Activated CD8-positive, alpha-beta memory T cell treated with anti-CD3 and anti-CD28 coated beads for 4 hours (primary cell): Measurements from ENCODE around the gene EVI5.
"Not testable (repeated sequence)": the region's sequence is repeated elsewhere in the genome, so short reads cannot be mapped to it uniquely, and the experiment has no call there.

ENCODE experiments used
- DNase-seq, 2 donors: peaks; one replicate each; pipeline ENCODE4 v3.0.0-alpha.2; 2020; ENCODE audit warnings: low read depth in 2 of 2

Gene EVI5

DNA sequence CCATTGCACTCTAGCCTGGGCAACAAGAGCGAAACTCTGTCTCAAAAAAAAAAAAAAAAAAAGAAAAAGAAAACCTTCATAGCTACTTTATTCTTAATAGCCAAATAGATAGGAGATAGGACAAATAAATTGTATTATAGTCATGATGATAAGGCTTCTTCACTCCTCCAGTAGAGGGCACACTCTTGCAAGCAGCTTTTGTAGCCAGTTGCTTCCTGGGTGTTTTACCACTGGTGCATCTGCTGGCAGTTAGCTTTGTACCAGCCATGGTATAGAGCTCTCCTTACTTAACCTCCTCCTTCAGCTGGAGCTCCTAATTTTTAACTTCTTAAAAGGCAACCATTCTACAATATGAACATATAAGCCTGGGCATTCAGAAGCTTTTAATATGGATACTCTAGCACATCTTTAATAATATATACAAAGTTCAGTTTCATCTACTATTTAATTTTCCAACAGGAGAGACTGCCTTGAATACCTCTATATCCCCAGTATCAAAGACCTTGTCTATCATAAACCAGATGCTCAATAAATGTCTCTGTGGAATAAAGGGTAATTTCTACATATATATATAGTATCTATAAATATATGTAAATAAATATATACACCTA lies 35.8 kb downstream of the EVI5 start:
- DNase-seq = peak; percentile 0 to 8

DNA sequence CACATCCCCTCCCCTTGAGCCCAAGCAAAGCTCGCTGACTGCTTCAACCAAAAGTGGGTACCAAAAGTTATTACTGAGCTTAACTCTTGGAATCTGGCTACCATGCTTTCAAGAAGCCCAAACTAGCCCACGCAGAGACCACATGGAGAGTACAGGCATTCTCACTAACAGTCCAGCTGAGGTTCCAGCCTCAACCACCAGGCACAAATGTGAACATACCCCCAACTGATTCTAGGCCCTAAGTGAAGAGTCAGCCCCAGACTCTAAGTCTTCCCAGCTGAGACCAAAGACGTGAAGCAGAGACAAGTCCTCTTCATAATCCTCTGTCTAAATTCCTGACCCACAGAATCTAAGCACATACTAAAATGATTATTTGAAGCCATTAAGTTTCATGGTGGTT lies 36.8 kb downstream of the EVI5 start:
- DNase-seq = no peak

DNA sequence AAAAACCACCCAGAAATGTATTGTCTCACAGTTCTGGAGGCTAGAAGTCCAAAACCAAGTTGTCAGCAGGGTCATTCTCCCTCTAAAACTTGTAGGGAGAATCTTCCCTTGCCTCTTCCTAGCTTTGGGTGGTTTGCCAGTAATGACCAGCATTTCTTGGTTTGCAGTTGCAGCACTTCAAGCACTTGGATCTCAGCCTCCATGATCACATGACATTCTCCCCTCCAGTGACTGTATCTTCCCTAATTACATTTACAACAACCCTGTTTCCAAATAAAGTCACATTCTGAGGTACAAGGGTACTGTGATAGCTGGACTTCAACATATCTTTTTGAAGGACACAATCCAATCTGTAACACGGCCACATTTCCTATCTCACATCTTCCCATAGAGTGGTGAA lies 37.2 kb downstream of the EVI5 start:
- no peak for DNase-seq

DNA sequence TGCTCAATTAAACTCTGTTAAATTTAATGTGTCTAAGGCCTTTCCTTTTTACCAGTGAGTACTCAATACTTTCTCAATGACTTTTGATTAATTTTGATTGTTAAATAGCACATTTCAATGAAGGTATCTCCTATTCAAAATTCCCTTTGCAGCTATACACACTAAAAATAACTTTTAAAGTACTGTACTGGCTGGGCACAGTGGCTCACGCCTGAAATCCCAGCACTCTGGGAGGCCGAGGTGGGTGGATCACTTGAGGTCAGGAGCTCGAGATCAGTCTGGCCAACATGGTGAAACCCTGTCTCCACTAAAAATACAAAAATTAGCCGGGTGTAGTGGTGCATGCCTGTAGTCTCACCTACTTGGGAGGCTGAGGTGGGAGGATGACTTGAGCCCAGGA lies 38.7 kb downstream of the EVI5 start:
- not testable (repeated sequence) for DNase-seq

DNA sequence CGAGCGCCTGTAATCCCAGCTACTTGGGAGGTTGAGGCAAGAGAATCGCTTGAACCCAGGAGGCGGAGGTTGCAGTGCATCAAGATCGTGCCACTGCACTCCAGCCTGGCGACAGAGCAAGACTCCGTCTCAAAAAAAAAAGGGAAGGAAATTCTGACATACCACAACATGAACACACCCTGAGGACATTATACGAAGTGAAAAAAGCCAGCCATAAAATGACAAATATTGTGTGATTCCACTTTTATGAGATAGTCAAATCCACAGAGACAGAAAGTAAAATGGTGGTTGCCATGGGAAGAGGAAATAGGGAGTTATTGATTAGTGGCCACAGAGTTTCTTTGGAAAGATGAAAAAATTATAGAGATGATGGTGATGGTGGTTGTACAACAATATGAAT lies 41.7 kb downstream of the EVI5 start:
- no peak for DNase-seq

DNA sequence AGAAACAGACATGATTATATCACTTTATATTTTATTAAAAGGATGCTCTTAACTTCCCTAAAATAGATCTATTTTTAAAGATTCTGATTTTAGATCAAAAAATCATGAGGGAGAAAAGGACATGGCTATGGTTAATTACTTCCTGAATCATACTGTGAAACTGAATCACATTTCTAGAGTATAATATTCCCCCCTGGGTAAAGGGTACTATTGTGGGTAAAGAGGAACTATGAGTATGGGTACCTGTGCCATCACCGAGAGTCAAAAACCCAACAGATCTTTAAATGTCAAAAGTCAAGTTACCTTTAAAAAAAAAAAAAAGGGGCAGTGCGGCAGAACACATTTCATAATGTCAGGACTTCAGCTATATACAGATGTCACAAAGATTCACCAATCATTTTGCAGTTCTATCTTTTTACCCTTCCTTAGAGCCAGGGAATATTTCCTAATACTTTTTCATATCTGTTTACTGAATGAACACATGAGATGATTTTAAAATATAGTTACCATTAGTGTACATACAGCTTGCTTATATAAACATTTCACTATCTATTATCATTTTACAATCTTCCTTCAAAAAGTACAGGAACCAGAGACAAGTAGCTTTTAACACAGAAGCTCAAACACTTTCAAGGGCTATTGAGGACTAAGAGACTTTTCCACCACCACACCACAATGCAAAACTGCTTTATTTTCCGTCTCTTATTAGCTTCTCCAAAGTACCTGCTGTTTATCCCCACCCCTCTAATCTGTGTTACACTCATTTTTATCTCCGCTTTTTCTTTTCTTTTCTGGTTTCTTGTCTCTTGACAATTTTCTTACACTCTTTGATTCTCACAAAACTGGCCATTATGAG lies 45.0 kb downstream of the EVI5 start:
- DNase-seq = no peak

DNA sequence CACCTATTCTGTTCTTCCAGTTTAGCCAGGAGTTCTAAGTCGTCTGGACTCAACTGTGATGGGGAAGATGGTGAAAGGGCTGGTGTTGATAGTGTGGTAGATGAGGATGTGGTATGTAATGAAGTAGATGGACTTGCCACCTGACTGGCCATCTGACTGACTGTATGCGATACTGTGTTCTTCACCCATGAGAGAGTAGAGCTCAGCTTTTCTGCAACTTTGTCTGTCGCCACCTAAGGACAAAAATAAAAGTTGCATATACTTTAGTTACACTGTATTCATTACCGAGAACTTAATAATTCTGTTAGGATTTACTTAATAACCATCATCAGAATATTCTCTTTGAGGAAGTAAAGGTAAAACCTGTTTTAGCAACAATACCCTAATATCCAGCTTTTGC lies 48.5 kb downstream of the EVI5 start:
- DNase-seq = no peak

DNA sequence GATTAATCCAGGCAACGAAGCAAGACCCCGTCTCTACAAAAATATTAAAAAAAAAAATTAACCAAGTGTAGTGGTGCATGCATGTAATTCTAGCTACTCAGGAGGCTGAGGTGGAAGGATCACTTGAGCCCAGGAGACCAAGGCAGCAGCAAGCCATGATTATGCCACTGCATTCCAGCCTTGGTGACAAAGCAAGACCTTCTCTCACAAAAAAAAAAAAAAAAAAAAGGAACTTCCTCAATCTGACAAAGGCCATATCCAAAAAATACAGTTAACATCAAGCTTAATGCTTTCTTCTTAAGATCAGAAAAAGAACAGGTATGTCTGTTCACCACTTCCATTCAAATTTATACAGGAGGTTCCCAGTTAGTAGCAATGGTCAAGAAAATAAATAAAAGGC lies 54.4 kb downstream of the EVI5 start:
- DNase-seq = no peak

DNA sequence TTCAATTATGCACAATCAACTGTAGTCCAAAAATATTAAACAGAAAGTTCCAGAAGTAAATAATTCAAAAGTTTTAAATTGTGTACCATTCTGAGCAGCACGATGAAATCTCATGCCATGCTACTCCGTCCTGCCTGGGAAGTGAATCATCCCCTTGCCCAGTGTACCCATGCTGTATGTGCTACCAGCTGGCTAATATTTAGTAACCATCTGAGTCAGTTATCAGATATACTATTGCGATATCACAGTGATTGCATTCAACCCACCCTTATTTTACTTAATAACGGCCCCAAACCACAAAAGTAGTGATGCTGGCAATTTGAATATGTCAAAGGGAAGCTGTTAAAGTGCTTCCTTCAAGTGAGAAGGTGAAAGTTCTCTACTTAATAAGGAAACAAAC lies 56.2 kb downstream of the EVI5 start:
- no peak for DNase-seq

DNA sequence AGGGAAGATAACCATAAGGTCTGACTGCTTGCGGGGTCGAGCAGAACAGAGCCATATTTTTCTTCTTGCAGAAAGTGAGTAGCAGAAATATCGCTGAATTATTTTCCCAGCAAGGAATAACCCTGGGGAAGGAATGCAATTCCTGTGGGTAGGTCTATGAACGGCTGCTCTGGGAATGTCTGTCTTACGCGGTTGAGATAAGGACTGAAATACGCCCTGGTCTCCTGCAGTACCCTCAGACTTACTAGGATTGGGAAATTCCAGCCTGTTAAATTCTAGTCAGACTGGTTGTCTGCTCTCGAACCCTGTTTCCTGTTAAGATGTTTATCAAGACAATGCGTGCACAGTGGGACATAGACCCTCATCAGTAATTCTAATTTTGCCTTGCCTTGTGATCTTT lies 61.2 kb downstream of the EVI5 start:
- DNase-seq = not testable (repeated sequence)

DNA sequence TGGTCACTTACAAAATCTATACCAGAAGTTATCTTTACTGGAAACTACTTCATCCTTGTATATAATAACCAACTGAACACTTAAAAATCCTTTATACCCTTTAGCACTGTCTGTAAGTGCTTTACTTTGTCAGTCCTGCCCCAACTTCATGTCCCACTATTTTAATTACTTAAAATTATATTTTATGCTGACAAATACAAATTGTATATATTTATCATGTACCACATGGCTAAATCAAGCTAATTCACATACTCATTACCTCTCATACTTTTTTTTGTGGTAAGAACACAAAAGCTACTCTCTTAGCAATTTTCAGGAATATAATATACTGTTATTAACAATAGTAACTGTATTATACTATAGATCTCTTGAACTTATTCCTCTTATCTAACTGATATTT lies 63.0 kb downstream of the EVI5 start:
- DNase-seq = no peak

DNA sequence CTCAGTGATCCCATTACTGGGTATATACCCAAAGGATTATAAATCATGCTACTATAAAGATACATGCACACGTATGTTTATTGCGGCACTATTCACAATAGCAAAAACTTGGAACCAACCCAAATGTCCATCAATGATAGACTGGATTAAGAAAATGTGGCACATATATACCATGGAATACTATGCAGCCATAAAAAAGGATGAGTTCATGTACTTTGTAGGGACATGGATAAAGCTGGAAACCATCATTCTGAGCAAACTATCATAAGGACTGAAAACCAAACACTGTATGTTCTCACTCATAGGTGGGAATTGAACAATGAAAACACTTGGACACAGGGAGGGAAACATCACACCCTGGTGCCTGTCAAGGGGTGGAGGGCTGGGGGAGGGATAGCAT lies 63.8 kb downstream of the EVI5 start:
- DNase-seq = not testable (repeated sequence)

DNA sequence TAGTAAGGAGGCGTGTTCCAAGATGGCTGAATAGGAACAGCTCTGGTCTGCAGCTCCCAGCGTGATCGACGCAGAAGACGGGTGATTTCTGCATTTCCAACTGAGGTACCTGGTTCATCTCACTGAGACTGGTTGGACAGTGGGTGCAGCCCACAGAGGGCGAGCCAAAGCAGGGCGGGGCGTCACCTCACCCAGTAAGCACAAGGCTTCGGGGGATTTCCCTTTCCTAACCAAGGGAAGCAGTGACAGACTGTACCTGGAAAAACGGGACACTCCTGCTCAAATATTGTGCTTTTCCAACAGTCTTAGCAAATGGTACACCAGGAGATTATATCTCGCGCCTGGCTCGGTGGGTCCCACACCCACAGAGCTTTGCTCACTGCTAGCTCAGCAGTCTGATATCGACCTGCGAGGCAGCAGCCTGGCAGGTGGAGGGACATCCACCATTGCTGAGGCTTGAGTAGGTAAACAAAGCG lies 69.4 kb downstream of the EVI5 start:
- not testable (repeated sequence) for DNase-seq

DNA sequence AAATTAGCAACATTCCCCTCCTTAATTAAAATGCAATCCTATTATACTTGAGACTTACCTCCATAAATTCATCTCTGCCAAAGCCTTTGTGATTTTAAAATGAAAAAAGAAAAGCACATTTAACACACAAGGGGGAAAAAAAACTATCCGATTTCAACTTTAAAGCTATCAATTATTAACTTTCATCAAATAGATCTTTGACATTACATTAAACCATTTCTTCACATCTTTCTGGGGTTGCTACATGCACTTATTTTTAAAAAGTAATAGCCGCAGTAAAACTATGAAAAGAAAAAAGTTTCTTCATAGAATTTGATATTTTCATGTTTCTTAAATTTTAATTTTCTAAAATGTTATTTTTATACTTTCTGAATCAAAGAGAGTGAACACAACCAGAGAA lies 71.0 kb downstream of the EVI5 start:
- DNase-seq = no peak

DNA sequence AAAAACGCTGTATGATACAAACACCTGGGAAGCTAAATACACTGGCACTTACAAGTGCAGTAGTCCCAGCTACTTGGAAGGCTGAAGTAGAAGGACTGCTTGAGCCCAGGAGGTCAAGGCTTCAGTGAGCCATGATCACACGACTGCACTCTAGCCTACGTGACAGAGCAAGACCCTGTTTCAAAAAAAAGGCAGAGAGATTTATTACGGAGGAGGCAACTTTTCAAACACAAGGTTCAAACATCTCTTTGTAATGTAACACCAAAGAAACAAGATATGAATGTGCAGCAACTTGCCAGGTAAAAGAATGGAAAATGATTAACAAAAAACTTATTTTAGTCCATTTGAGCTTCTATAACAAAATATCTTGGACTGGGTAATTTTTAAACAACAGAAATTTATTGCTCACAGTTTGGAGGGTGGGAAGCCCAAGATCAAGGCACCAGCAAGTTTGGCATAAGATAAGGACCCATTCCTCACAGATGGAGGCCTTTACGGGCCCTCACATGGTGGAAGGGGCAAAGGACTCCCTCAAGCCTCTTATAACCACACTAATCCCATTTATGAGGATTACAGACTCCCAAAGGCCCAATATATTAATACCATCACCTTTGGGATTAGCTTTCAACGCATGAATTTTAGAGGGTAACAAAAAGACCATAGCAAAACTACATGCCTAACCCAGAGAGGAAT lies 73.3 kb downstream of the EVI5 start:
- DNase-seq = no peak

DNA sequence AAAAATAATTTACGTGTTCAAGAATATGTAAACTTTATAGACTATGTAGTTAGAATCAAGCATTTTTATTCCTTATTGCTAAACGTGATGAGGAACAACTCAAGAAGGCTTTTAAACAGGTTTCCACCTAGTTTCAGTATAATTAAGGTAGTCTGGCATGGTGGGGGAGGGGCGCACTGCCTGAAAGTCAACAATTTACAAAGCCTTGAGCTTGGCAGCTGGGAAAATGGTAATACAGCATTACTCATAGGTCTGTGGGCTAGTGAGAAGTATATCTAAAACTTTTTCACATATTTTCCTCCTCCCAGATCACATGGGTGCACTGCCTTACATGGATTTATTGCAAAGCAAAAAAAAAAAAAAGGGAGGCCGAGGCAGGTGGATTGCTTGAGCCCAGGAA lies 75.2 kb downstream of the EVI5 start:
- no peak for DNase-seq

DNA sequence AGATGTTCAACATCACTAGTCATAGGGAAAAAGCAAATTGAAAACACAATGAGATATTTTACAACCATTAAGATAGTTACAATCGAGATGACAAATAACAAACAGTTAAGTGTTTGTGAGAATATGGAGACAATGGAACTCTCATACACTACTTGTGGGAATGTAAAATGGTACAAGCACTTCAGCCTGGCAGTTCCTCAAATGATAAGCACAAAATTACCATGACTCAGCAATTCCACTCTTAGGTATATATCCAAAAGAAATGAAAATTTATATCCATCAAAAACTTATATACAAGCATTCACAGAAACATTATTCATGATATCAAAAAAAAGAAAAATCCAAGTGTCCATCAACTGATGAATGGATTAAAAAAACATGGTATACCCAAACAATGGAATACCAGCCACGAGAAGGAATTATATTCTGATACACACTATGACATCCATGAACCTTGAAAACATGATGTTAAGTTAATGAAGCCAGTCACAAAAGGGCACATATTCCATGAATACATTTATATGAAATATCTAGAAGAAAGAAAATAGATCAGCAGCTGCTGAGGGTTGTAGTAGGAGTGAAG lies 76.4 kb downstream of the EVI5 start:
- DNase-seq = no peak

DNA sequence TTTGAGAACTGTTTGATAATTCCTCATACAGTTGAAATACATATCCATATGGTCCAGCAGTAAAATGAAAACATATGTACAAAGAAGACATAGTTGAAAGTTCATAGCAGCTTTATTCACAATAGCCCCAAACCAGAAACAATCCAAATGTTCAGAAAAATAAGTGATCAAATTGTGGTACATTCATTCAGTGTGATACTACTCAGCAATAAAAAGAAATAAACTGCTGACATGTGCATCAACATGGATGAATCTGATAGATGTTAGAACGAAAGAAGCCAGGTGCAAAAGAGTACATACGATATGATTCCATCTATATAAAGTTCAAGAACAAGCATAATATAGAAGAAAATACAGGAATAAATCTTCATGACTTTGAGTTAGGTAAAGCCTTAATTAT lies 77.2 kb downstream of the EVI5 start:
- no peak for DNase-seq

DNA sequence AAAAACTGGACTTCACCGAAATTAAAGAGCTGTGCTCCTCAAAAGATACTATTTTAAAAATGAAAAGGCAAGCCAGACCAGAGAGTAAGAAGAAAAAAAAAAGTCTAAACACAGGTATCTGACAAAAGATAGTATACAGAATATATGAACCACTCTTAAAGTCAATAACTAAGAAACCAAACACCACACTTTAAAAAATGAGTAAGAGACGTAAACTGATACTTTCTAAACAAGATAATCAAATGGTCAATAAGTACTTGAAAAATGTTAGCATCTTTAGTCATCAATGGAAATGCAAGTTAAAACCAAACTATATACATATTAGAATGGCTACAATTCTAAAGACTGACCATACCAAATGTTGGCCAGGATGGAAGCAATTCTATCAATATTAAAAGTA lies 77.6 kb downstream of the EVI5 start:
- DNase-seq = no peak

DNA sequence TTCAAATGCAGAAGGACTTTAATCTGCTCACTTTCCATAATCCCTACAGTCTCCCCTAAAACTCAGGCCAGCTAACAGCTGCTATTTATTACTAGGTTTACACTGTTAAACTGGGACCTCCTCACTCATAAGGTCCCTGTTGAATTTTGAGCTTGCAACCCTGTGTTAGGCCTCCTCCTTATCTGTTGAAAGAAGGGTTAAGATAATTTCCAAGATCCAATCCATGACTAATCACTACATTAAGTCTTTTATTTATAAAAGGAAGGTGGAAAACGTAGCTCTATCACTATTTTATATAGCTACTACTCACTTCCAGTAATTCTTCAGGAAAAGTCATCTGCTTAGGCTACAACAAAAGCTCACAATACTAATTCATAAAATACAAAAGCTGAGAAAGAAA lies 79.5 kb downstream of the EVI5 start:
- no peak for DNase-seq

DNA sequence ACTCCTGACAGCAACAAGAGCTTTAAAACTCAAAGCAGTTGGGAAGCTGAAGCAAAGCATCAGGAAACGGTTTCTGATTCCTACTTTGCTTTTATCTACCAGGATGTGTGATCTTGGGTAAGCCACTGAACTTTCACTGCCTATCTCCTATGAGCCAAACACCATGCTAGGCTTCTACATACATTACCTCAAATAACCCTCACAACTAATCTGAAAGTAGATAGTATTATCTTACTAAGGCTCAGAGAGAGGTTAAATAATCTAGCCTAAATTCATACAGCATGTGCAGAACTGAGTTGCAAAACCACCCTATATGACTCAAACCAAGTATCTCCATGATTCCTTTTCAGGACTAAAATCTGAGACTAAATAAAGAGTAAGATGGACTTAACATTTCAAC lies 83.8 kb downstream of the EVI5 start:
- no peak for DNase-seq

DNA sequence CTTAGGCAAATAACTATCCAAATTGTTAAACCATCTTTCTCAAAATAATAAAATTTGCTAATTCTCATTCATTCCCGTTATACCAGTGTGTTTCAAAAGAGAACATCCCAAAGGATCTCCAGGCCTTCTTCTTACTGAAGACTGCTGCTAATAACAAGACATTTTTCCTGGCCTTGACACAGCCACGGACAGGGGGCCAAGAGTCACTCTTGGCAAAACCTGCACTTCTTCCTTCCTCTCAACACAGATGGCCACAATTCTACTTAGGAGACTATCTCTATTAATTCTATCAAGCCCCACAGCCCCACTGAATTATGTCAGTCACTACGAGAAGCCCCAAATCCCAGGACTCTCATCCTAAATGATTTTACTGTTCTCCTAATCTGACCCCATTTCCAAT lies 86.0 kb downstream of the EVI5 start:
- DNase-seq = no peak

DNA sequence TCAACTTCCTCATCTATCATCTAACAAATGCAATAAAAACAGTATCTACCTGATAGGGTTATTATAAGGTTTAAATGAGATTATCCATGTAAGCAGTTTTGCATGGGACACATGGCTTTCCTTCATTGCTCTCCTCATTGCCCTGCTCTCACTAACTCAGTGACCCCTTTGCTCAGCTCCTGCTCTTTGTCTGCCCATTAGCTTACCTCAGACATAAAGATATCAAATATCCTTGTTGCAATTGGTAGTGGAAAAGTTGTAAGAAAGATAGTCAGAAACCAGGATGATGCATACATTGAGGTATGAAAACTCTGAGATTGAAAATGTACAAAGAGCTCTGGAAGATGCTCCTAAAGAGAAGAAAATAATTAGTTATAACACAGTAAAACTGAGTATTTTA lies 89.8 kb downstream of the EVI5 start:
- no peak for DNase-seq
